Measurements from ENCODE around the gene KDM7A.

DNA sequence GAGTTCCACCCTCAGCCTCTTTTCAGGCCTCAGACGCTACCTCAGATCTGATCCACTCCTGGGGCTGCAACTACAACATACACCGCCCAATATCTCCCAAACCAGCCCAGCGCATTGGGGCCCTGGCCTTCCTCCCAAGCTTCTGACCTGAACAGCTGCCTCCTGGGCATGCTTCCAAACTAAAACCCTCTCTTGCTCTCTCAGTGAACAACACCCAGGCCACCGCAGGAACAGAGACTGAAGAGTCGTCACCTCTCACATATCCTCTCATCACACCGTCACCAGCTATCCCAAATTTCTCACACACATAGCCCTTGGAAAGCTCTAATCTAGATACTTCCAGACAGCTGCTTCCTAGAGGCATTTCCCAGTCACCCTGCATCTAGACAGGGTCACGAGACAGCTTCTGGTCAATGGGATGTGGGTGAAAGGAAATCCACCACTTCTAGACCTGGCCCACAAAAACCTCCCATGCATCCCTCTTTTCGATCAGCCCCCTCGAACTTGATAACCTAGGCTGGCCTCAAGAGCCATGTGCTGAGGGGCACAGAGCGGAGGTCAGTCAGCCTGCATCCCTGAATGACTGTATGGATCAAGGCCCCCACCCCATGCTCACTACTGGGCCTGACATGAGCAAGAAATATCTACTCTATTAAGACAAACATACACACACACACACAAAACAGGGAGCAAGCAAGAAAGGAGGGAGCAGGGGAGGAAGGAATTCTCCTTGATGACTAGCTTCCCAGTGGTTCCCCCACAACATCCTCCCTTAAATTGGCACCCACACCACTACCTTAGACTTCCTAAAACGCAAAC is 115.8 kb downstream of the KDM7A start:
- TF ChIP-seq MYNN (tag by site-specific recombination; IDR thresholded peaks at IDR 0.05; ENCODE audit: borderline replicate concordance) = no peak
- TF ChIP-seq ZNF274 (IDR thresholded peaks at IDR 0.05; ENCODE audit: low read length) = no peak
- no peak for TF ChIP-seq ZNF274 (tag by site-specific recombination; IDR thresholded peaks at IDR 0.05; ENCODE audit: borderline replicate concordance)
- TF ChIP-seq ZBTB1 (tag by site-specific recombination; IDR thresholded peaks at IDR 0.05) = no peak
- TF ChIP-seq ZNF302 (tag by site-specific recombination; IDR thresholded peaks at IDR 0.05; ENCODE audit: low read depth) = no peak
- TF ChIP-seq, protein P1, sequence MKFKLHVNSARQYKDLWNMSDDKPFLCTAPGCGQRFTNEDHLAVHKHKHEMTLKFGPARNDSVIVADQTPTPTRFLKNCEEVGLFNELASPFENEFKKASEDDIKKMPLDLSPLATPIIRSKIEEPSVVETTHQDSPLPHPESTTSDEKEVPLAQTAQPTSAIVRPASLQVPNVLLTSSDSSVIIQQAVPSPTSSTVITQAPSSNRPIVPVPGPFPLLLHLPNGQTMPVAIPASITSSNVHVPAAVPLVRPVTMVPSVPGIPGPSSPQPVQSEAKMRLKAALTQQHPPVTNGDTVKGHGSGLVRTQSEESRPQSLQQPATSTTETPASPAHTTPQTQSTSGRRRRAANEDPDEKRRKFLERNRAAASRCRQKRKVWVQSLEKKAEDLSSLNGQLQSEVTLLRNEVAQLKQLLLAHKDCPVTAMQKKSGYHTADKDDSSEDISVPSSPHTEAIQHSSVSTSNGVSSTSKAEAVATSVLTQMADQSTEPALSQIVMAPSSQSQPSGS (tag by site-specific recombination; IDR thresholded peaks at IDR 0.05; ENCODE audit: low read depth) = no peak
- TF ChIP-seq KLF16 (tag by site-specific recombination; IDR thresholded peaks at IDR 0.05) = no peak
- TF ChIP-seq, protein P2, sequence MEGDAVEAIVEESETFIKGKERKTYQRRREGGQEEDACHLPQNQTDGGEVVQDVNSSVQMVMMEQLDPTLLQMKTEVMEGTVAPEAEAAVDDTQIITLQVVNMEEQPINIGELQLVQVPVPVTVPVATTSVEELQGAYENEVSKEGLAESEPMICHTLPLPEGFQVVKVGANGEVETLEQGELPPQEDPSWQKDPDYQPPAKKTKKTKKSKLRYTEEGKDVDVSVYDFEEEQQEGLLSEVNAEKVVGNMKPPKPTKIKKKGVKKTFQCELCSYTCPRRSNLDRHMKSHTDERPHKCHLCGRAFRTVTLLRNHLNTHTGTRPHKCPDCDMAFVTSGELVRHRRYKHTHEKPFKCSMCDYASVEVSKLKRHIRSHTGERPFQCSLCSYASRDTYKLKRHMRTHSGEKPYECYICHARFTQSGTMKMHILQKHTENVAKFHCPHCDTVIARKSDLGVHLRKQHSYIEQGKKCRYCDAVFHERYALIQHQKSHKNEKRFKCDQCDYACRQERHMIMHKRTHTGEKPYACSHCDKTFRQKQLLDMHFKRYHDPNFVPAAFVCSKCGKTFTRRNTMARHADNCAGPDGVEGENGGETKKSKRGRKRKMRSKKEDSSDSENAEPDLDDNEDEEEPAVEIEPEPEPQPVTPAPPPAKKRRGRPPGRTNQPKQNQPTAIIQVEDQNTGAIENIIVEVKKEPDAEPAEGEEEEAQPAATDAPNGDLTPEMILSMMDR (tag by site-specific recombination; IDR thresholded peaks at IDR 0.05) = no peak

Data from HEK293 (cell line).